H1 (cell line): ENCODE data around the gene ANKFN1.

Experiments
- HDAC6 ChIP-seq: IDR thresholded peaks from one replicate; pipeline ENCODE4 v1.7.1; 2012; ENCODE audit warnings: low read depth, mild to moderate bottlenecking, inconsistent platforms, low read length, moderate library complexity
- JUN ChIP-seq: IDR thresholded peaks from 2 replicates; pipeline ENCODE4 v1.6.1; 2011; ENCODE audit warnings: low read depth, mild to moderate bottlenecking, improper control_type of control experiment, low read length
- POLR2A ChIP-seq, 2 experiments: IDR thresholded peaks; 1 replicate in 1 of 2; 2 replicates in 1 of 2; pipeline ENCODE4 v1.6.1; 2011; ENCODE audit warnings: low read depth in 2 of 2, low read length in 2 of 2, mild to moderate bottlenecking in 2 of 2; ENCODE audit errors: control extremely low read depth in 1 of 2
- SUZ12 ChIP-seq: fragments of 200-600 bp; sonication (generic); IDR thresholded peaks from 2 replicates; pipeline ENCODE4 v1.6.1; 2012; ENCODE audit warnings: mild to moderate bottlenecking, inconsistent platforms, low read length, moderate library complexity, mixed read lengths
- TAF1 ChIP-seq: IDR thresholded peaks from 2 replicates; pipeline ENCODE4 v1.6.1; 2011; ENCODE audit warnings: mild to moderate bottlenecking, low read depth, low read length
- TF ChIP-seq, protein P1 (sequence below): IDR thresholded peaks from 2 replicates; pipeline ENCODE4 v1.6.1; 2012; ENCODE audit warnings: inconsistent platforms

DNA sequence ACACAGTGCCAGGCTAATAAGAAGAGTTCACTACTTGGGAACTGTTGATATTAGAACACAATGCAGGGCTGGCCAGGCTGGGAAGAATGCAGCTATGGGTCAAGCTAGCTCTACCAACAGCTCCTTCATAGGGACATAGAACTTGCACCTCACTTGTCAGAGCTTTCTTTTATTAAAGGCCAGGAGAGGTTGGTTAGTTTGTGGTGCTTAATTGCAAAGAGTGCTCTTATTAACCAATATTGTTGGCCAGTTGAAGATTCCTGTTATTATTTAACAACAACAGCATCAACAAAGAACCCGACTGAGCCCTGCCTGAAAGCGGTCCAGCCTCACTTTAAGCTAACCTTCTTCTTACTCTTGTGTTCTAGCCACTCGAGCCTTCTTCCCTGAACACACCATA lies 43.4 kb upstream of the ANKFN1 start:
- TF ChIP-seq HDAC6, result no peak
- no peak for TF ChIP-seq JUN
- no peak for TF ChIP-seq TAF1
- TF ChIP-seq SUZ12, result no peak
- no peak for TF ChIP-seq POLR2A (IDR thresholded peaks at IDR 0.05; ENCODE audit: control extremely low read depth in 1 of 2, low read depth in 2 of 2, low read length in 2 of 2)
- TF ChIP-seq, protein P1, sequence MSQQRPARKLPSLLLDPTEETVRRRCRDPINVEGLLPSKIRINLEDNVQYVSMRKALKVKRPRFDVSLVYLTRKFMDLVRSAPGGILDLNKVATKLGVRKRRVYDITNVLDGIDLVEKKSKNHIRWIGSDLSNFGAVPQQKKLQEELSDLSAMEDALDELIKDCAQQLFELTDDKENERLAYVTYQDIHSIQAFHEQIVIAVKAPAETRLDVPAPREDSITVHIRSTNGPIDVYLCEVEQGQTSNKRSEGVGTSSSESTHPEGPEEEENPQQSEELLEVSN, result no peak
